Measurements from ENCODE around the gene PIGW. TPM values are rescaled to one million over a fixed set of nuclear protein-coding genes. Genes with fewer than 3 reads are reported as not detected.

PIGW gene
- polyA plus RNA-seq, 1 donor = 9.8 TPM

DNA sequence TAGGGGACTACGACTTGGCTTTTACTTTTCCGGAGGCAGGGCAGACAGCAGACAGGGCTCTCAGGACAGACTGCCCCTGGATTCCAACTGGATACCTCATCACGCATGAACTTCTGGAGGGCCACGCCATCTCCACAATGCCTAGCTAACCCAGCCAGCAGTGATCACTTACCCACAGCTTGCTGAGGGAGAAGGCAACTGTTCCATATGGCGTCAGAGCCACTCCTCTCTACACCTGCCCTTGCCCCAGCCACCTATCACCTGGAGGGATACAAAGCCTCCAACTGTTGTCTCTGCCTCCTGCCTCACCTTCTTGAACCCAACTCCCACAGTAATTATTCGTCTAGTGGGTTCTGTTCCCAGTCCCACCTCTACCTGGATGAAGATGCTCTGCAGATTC is 8.9 kb upstream of the PIGW start:
- H3K9me3 ChIP-seq (ENCODE audit: control insufficient read depth, low read depth, low read length) = no peaks in the 10 kb centered on the region
- no peak overlapping the region for H3K4me3 ChIP-seq (ENCODE audit: low read length)
- H3K27ac ChIP-seq (ENCODE audit: low read length) = no peak overlapping the region
- no peak for DNase-seq
- no peaks in the 10 kb centered on the region for H3K27me3 ChIP-seq (ENCODE audit: control insufficient read depth, insufficient read depth, low read length)
- 100% methylated on average over 1 of the region's 6 CpGs for WGBS (ENCODE audit: insufficient coverage, low lambda C conversion rate)
- no peaks in the 10 kb centered on the region for H3K4me1 ChIP-seq (ENCODE audit: control insufficient read depth, insufficient read depth, low read length)
- peaks cover 64% of the 10 kb centered on the region for H3K36me3 ChIP-seq (ENCODE audit: control insufficient read depth, insufficient read depth, low read length)

DNA sequence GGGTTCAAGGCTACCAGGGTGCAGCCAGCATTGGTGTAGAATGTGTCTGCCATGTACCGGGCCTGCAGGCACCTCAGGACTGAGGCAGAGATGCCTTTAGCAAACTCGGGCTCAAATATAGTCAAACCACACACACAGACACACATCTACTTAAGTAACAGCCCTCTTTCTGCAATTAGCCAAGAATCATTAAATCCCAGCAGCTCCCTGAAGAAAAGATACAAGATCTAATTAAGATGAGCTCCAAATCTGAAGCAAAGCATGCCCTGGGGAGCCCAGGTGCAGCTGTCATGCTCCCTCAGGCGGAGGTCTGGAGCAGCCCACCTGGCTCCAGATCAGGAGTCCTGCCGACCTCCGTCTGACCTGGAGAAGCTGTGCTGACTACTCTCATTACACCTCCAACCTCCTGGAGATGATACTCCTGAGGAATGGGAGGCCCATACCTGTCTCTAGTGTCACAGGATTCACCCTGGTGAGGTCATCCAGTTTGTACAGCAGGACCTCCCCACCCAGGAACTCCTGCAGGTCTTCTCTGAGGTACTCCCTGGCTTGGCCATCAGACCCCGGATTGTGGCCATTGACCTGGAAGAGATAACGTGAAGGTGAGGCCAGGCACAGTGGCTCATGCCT is 7.1 kb upstream of the PIGW start:
- Histone ChIP-seq H3K36me3 (ENCODE audit: control insufficient read depth, insufficient read depth, low read length) (peaks cover 78% of the 10 kb centered on the region), H3K27ac (ENCODE audit: low read length) (no peak overlapping the region), H3K4me1 (ENCODE audit: control insufficient read depth, insufficient read depth, low read length) (no peaks in the 10 kb centered on the region), H3K4me3 (ENCODE audit: low read length) (no peak overlapping the region), H3K27me3 (ENCODE audit: control insufficient read depth, insufficient read depth, low read length) (no peaks in the 10 kb centered on the region), H3K9me3 (ENCODE audit: control insufficient read depth, low read depth, low read length) (no peaks in the 10 kb centered on the region)
- DNase-seq = no peak
- no CpG with 5 or more reads among the region's 7 CpGs for WGBS (ENCODE audit: insufficient coverage, low lambda C conversion rate)

DNA sequence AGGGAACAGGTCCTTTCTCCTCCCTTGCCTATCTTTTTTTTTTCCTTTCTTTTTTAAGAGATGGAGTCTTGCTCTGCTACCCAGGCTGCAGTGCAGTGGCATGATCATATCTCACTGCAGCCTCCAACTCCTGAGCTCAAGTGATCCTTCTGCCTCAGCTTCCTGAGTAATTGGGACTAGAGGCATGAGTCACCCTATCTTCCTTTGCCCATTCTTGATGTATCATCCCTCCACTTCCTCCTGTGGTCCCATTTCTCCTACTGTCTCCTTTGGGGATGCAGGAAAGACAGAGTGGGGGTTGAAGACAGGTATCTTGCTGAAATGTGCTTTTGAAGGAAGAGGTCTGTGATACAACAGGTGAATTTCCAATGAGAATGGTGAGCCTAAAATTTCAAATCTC is 5.7 kb upstream of the PIGW start:
- no peaks in the 10 kb centered on the region for H3K27me3 ChIP-seq (ENCODE audit: control insufficient read depth, insufficient read depth, low read length)
- no peak overlapping the region for H3K4me3 ChIP-seq (ENCODE audit: low read length)
- peaks cover 77% of the 10 kb centered on the region for H3K36me3 ChIP-seq (ENCODE audit: control insufficient read depth, insufficient read depth, low read length)
- peaks cover 8% of the 10 kb centered on the region for H3K4me1 ChIP-seq (ENCODE audit: control insufficient read depth, insufficient read depth, low read length)
- no peak for DNase-seq
- H3K27ac ChIP-seq (ENCODE audit: low read length) = no peak overlapping the region
- H3K9me3 ChIP-seq (ENCODE audit: control insufficient read depth, low read depth, low read length) = no peaks in the 10 kb centered on the region

DNA sequence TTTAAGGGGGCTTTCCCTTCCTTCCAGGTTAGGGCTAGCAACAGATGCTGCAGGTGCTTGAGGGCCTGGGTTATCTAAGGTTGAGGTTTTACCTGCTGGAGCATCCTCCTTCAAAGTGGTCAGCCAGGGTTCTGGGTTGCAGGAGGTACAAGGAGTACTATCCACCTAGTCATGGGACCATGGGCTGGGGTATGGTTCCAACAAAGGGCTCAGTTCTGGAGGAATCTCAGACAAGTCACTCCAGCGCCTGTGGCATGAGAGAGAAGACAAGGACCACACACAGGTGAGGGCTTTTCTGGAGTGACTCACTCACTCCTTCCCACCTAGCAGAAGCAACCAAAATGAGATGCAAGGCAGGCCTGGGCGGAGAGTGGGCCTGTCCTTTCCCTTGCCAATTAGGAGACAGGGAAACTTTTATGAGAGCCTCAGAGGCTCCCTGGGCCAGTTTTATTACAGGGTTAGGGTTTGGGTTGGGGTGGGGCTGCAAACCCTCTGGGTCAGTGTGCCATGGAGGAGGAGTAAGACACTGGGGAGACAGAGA is 2.3 kb upstream of the PIGW start:
- WGBS (ENCODE audit: insufficient coverage, low lambda C conversion rate) = no CpG with 5 or more reads among the region's 2 CpGs
- no peak for DNase-seq

DNA sequence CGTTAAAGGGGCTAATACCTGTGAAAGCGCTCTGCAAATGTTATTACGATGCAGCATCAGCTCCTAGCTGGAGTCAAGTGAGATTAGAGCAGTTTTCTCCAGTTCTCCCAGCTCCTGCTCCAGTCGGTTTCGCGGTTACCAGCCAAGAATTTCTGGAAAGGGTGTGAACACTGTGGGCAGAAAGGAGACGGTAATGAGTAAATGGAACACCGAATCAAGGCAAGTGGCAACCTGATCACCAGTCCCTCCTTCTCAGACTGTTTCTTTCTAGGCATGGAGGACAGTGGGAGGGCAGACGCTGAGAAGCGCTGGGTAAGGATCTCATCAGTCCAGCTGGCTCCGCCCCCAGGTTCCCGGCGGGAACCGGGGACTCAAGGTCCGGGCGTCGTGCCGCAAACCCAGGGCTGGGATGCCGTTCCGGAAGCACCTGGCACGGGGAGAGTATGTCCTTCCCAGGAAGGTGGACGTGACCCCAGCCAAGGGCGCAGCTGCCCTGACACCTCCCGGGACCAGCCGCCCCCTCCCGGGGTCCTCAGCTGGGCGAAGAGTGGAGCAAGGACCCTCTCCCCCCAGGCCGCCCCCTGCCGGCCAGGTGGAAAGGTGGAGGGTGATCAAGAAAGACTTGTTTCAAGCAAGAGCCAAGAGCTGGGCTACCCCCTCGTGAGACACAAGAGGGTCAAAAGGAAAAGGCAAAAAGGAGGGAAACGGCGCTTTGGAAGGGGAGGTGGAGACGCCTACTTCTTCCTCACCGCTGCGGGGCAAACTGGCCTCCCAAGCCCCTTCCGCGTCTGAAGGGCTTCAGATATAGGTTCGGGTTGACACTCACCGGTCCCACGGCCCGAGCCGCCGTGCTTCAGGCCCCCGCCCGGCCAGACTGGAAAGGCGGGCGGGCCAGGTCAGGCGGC is 600 bp upstream of the PIGW start:
- peaks cover 8% of the 10 kb centered on the region for H3K4me1 ChIP-seq (ENCODE audit: control insufficient read depth, insufficient read depth, low read length)
- DNase-seq = peak; percentile 79 to 86
- peak overlapping the region; percentile 97 for H3K4me3 ChIP-seq (ENCODE audit: low read length)
- no CpG with 5 or more reads among the region's 48 CpGs for WGBS (ENCODE audit: insufficient coverage, low lambda C conversion rate)
- no peaks in the 10 kb centered on the region for H3K27me3 ChIP-seq (ENCODE audit: control insufficient read depth, insufficient read depth, low read length)
- peak overlapping the region; percentile 99 for H3K27ac ChIP-seq (ENCODE audit: low read length)
- H3K9me3 ChIP-seq (ENCODE audit: control insufficient read depth, low read depth, low read length) = no peaks in the 10 kb centered on the region
- H3K36me3 ChIP-seq (ENCODE audit: control insufficient read depth, insufficient read depth, low read length) = peaks cover 47% of the 10 kb centered on the region

More for the DNA sequence above, 2.3 kb upstream of the PIGW start:
- no peaks in the 10 kb centered on the region for H3K9me3 ChIP-seq (ENCODE audit: control insufficient read depth, low read depth, low read length)
- no peak overlapping the region for H3K4me3 ChIP-seq (ENCODE audit: low read length)
- peaks cover 55% of the 10 kb centered on the region for H3K36me3 ChIP-seq (ENCODE audit: control insufficient read depth, insufficient read depth, low read length)
- no peaks in the 10 kb centered on the region for H3K27me3 ChIP-seq (ENCODE audit: control insufficient read depth, insufficient read depth, low read length)
- H3K27ac ChIP-seq (ENCODE audit: low read length) = no peak overlapping the region
- peaks cover 8% of the 10 kb centered on the region for H3K4me1 ChIP-seq (ENCODE audit: control insufficient read depth, insufficient read depth, low read length)

DNA sequence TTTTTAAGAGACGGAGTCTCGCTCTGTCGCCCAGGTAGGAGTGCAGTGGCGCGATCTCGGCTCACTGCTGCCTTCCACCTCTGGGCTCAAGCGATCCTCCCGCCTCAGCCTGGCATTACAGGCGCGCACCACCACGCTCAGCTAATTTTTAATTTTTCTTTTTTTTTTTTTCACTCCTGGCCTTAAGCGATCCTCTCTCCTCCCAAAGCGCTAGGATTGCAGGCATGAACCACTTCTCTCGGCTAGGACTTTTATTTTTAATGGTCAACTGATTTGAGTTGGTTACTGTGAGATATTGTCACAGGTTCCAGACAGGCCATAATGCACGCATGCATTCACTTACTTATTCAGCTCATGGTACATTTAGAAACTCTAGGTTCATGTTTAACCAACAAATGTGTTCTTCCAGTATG is 888 bp downstream of the PIGW start:
- H3K27ac ChIP-seq (ENCODE audit: low read length) = peak overlapping the region; percentile 99
- peak overlapping the region; percentile 97 for H3K4me3 ChIP-seq (ENCODE audit: low read length)
- 23% methylated on average over 4 of the region's 15 CpGs for WGBS (ENCODE audit: insufficient coverage, low lambda C conversion rate)
- H3K9me3 ChIP-seq (ENCODE audit: control insufficient read depth, low read depth, low read length) = no peaks in the 10 kb centered on the region
- H3K36me3 ChIP-seq (ENCODE audit: control insufficient read depth, insufficient read depth, low read length) = peaks cover 36% of the 10 kb centered on the region
- H3K4me1 ChIP-seq (ENCODE audit: control insufficient read depth, insufficient read depth, low read length) = peaks cover 8% of the 10 kb centered on the region
- H3K27me3 ChIP-seq (ENCODE audit: control insufficient read depth, insufficient read depth, low read length) = no peaks in the 10 kb centered on the region
- DNase-seq = no peak

DNA sequence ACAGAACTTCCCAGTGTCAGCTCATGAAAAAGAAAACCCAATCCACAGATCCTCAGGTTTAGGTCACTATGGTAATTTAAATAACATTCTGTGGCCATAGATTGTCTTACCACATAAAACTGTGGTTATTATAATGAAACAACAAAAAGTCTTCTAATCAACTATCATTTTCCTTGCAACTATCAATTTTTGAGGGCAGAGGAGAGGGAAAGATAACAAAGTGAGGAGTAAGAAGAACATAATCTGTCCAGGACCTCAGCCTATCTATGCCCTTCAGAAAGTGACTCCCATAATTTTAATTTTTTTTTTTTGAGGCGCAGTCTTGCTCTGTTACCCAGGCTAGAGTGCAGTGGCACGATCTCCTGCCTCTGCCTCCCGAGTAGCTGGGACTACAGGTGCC is 5.9 kb downstream of the PIGW start:
- Histone ChIP-seq H3K27me3 (ENCODE audit: control insufficient read depth, insufficient read depth, low read length) (no peaks in the 10 kb centered on the region), H3K4me3 (ENCODE audit: low read length) (no peak overlapping the region), H3K9me3 (ENCODE audit: control insufficient read depth, low read depth, low read length) (no peaks in the 10 kb centered on the region), H3K4me1 (ENCODE audit: control insufficient read depth, insufficient read depth, low read length) (no peaks in the 10 kb centered on the region), H3K36me3 (ENCODE audit: control insufficient read depth, insufficient read depth, low read length) (peaks cover 13% of the 10 kb centered on the region), H3K27ac (ENCODE audit: low read length) (no peak overlapping the region)
- DNase-seq = no peak
- no CpG with 5 or more reads among the region's 3 CpGs for WGBS (ENCODE audit: insufficient coverage, low lambda C conversion rate)

DNA sequence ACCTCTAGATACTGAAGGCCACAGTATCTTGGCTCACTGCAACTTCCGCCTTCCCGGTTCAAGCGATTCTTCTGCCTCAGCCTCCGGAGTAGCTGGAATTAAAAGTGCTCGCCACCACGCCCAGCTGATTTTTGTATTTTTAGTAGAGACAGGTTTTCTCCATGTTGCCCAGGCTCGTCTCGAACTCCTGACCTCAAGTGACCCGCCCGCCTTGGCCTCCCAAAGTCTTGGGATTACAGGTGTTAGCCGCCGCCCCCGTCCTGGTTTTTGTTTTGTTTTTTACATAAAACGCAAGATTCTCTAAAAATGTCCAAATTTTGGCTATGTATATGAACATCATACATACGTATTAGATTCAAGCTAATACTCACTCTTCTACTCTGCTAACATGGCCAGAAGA is 8.0 kb downstream of the PIGW start:
- peaks cover 4% of the 10 kb centered on the region for H3K36me3 ChIP-seq (ENCODE audit: control insufficient read depth, insufficient read depth, low read length)
- no peaks in the 10 kb centered on the region for H3K9me3 ChIP-seq (ENCODE audit: control insufficient read depth, low read depth, low read length)
- DNase-seq = no peak
- no peaks in the 10 kb centered on the region for H3K27me3 ChIP-seq (ENCODE audit: control insufficient read depth, insufficient read depth, low read length)
- H3K4me3 ChIP-seq (ENCODE audit: low read length) = no peak overlapping the region
- no peak overlapping the region for H3K27ac ChIP-seq (ENCODE audit: low read length)
- peaks cover 2% of the 10 kb centered on the region for H3K4me1 ChIP-seq (ENCODE audit: control insufficient read depth, insufficient read depth, low read length)
- WGBS (ENCODE audit: insufficient coverage, low lambda C conversion rate) = 100% methylated on average over 6 of the region's 15 CpGs

DNA sequence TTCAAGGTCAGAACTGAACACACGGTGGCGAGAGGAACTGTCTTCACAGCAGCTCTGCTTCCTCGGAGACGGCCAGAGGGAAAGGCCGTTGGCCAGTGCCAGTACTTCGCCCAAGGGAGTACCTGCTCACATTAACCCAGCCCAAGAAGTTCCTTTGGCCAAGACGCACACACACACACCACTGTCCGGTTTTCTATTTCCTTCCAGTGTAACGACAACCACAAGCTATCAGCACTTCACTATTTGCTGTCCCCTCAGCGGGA is 9.2 kb downstream of the PIGW start:
- peaks cover 8% of the 10 kb centered on the region for H3K4me1 ChIP-seq (ENCODE audit: control insufficient read depth, insufficient read depth, low read length)
- H3K36me3 ChIP-seq (ENCODE audit: control insufficient read depth, insufficient read depth, low read length) = no peaks in the 10 kb centered on the region
- no peaks in the 10 kb centered on the region for H3K27me3 ChIP-seq (ENCODE audit: control insufficient read depth, insufficient read depth, low read length)
- peak overlapping the region; percentile 100 for H3K27ac ChIP-seq (ENCODE audit: low read length)
- peak; percentile 43 to 76 for DNase-seq
- H3K4me3 ChIP-seq (ENCODE audit: low read length) = peak overlapping the region; percentile 99
- no peaks in the 10 kb centered on the region for H3K9me3 ChIP-seq (ENCODE audit: control insufficient read depth, low read depth, low read length)
- no CpG with 5 or more reads among the region's 10 CpGs for WGBS (ENCODE audit: insufficient coverage, low lambda C conversion rate)

DNA sequence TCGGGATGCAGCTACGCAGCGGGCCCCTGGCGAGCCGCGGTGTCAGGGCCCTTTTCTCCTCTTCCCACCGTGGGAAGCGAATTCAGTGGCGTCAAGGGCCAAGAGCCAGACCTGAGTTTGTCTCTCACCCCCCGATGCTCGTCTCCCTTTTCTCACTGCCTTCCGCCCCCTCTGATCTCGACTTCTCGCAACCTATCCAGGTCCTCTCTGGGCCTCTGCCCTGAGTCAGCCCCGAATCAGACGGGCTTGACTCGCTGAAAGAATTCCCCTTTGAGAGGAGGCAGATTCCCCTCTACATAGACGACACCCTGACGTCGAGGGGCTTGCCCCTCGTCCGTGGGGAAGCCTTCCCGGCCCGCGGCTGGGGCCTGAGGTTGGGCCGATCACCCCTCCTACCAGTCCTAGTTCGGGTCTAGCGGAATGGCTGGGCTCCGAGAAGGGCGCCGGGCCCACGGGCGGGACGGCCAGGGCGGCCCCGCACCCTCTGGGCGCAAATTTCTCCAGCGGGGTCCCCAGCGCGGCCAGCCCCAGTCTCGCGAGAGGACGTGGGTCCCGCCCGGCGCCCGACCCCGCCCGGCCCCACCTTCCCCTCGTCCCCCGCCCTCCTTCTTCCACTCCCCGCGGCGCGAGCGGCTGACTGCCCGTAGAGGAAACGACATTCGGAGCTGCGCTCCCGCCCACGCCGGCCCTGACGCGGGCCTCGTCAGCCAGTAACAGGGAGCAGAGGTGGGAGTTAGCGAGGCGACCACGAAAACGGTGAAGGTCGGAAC is 9.7 kb downstream of the PIGW start, which contains the start of gene GGNBP2:
GGNBP2 (plus strand) TSS at position 613 of the 770 bp plus-strand sequence. CDS start 806 bp downstream, outside the sequence.
- Histone ChIP-seq H3K4me3 (ENCODE audit: low read length) (peak within 1 kb of the TSS; percentile 99), H3K4me1 (ENCODE audit: control insufficient read depth, insufficient read depth, low read length) (peaks cover 8% of the 10 kb centered on the region), H3K36me3 (ENCODE audit: control insufficient read depth, insufficient read depth, low read length) (no peaks in the 10 kb centered on the region), H3K27me3 (ENCODE audit: control insufficient read depth, insufficient read depth, low read length) (no peaks in the 10 kb centered on the region), H3K9me3 (ENCODE audit: control insufficient read depth, low read depth, low read length) (no peaks in the 10 kb centered on the region), H3K27ac (ENCODE audit: low read length) (peak within 1 kb of the TSS; percentile 100)
- peak; percentile 88 to 95 for DNase-seq
- WGBS (ENCODE audit: insufficient coverage, low lambda C conversion rate) = 0% methylated on average over 3 of the region's 71 CpGs
